ENCODE measurements around the gene SLC25A44.
"Not testable (repeated sequence)": the region's sequence is repeated elsewhere in the genome, so short reads cannot be mapped to it uniquely, and the experiment has no call there.

DNA sequence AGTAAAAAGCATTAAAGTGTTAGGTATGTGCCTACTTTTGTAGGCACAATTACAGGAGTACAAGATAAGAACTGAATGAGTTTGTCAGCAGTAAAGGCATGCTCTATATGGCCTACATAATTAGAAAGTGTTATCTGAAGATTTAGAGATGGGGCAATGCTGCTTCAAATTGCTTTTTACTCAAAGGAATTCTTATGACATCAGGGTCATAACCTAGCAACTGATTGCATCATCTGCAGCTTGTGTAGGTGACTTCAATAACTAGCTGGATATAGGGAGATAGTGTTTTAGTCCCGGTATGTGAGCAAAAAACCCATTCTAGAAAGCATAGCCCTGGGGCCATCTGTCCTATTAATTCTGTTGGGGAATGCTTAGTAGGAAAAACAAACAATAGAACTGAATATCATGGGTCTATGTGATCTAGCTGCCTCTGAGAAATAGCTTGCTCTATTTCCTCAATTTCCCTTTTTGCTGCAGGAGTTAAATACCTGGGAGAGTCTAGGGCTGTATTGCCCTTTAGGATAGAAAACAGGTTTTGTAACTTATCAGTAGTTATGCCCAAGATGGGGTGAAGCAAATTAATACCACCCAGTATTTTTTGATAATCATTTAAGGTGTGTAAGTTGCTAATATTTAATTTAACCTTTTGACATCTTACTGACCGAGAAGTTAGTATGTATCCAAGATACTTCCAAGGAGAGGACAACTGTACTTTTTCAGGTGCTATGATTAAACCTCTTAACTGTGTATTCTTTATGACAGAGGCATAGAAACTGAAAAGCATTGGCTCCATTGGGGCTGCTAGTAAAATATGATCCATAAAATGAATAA, 7.3 kb upstream of the SLC25A44 start:
- TF ChIP-seq EZH2phosphoT487 (IDR thresholded peaks at IDR 0.05; ENCODE audit: insufficient read depth, low read depth); EZH2 (IDR thresholded peaks at IDR 0.05; ENCODE audit: insufficient read depth, poor library complexity, severe bottlenecking): not testable (repeated sequence)
